Activated CD4-positive, alpha-beta T cell treated with anti-CD3 and anti-CD28 coated beads, Interleukin-2, Interleukin-4, amounts not matched to agents 100 ng/mL and 50 ng/mL, durations not matched to agents 16 hours and 8 hours (primary cell): ENCODE data around the gene CNTNAP3B.
"Not testable (repeated sequence)": the region's sequence is repeated elsewhere in the genome, so short reads cannot be mapped to it uniquely, and the experiment has no call there.

Experiments used
- DNase-seq: peaks from one replicate; pipeline ENCODE4 v3.0.0-alpha.2; 2020; ENCODE audit warnings: low spot score

Gene CNTNAP3B

GRCh38 chr9:41977965-41978600 is 151.1 kb downstream of the CNTNAP3B start:
- DNase-seq, result not testable (repeated sequence)

- not testable (repeated sequence) for DNase-seq
Measured at GRCh38 chr9:41974906-41975305, 154.3 kb downstream of the CNTNAP3B start.

GRCh38 chr9:41953007-41953406 is 176.2 kb downstream of the CNTNAP3B start:
- DNase-seq, result not testable (repeated sequence)

GRCh38 chr9:41941738-41942137 is 187.5 kb downstream of the CNTNAP3B start:
- DNase-seq, result not testable (repeated sequence)

- not testable (repeated sequence) for DNase-seq
Measured at GRCh38 chr9:41938143-41938542, 191.1 kb downstream of the CNTNAP3B start.

GRCh38 chr9:41935727-41936126 is 193.5 kb downstream of the CNTNAP3B start:
- not testable (repeated sequence) for DNase-seq

GRCh38 chr9:41929172-41929571 is 200.1 kb downstream of the CNTNAP3B start:
- DNase-seq, result not testable (repeated sequence)

- DNase-seq, result not testable (repeated sequence)
Measured at GRCh38 chr9:41917374-41917773, 211.9 kb downstream of the CNTNAP3B start.

- not testable (repeated sequence) for DNase-seq
Measured at GRCh38 chr9:41905488-41905887, 223.7 kb downstream of the CNTNAP3B start.

GRCh38 chr9:41902762-41903161 is 226.5 kb downstream of the CNTNAP3B start:
- not testable (repeated sequence) for DNase-seq

GRCh38 chr9:41898720-41899343 is 230.4 kb downstream of the CNTNAP3B start:
- DNase-seq, result not testable (repeated sequence)

GRCh38 chr9:41874557-41874956 is 254.7 kb downstream of the CNTNAP3B start:
- not testable (repeated sequence) for DNase-seq

GRCh38 chr9:41855422-41855821 is 273.8 kb downstream of the CNTNAP3B start:
- DNase-seq, result not testable (repeated sequence)

- DNase-seq, result not testable (repeated sequence)
Measured at GRCh38 chr9:41851848-41852740, 277.1 kb downstream of the CNTNAP3B start.

- not testable (repeated sequence) for DNase-seq
Measured at GRCh38 chr9:41847829-41848228, 281.4 kb downstream of the CNTNAP3B start.
